Left kidney (tissue), 2 donors: ENCODE measurements around the gene CPS1. TPM values are rescaled to one million over a fixed set of nuclear protein-coding genes. Genes with fewer than 3 reads are reported as not detected.

ENCODE experiments used
- DNase-seq: peaks from one replicate; pipeline ENCODE4 v3.0.0-alpha.2; 2013
- polyA plus RNA-seq: library from polyadenylated mRNA; unstranded; fragments of 120-200 nt; gene quantifications from one replicate; pipeline ENCODE4 v1.2.1, GENCODE V29; 2013; ENCODE audit not compliant: insufficient read length

CPS1 gene
- polyA plus RNA-seq, 1 donor: 6.1 TPM

DNA sequence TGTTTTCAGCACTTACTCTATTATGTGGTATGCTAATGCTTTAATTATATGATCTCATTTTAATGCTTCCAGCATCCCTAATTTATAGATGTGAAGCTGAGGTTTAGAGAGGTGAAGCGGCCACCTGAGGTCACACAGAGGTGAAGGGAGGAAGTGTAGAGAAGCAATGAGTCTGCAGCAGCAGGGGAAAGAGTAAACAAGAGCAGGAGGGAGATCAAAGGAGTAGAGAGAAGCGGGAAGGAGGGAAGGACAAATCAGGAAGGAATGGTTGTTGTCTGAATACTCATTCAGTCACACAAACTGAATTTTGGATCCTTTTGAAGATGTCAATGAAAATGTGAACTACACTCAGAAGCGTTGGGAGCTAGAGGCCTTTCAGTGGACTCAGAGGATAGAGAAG lies 130.0 kb downstream of the CPS1 start:
- DNase-seq: no peak

GRCh38 chr2:210687786-210688470 lies 131.5 kb downstream of the CPS1 start:
- no peak for DNase-seq

DNA sequence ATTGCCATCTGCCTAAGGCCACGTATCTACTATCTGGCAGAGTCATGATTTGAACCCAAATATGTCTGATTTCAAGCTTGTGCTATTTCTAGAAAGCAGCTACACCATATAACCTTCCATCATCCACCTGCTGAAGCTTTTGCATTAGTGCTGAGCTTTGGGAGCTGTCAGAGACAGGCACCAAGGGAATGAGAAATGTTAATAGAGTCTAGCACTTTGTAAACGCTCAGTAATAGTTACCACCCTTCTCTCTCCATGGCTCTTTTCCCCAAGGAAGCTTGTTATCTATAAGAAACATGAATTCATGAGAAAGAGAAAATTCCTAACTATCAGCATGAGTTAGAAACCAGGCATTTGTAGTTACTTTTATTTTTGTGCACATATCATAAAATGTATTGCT lies 151.5 kb downstream of the CPS1 start:
- no peak for DNase-seq

GRCh38 chr2:210713122-210713521 lies 156.7 kb downstream of the CPS1 start:
- no peak for DNase-seq

DNA sequence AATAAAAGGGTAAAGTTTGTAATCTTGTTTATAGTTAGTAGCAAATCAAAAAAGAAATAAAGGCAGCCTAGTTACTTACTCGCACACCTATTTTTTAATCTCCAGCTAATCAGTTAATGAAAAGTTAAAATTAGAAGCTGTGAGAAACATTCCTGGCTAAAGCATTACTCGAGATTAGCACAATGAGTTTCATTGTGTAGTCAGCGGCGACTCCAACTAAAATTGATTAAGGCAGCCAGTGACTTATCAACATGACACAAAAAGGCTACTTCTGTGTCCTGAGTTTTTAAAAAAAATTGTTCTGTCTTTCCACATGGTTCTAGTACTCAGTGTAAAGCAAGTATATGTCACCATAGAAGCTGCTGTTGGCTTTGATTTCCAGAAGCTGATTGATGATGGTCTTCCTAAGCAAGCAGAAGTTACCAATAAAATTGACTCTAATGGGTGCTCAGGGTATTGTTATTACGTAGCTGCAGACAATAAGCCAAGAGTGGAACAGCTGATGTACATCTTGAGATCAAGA lies 159.2 kb downstream of the CPS1 start:
- no peak for DNase-seq

- no peak for DNase-seq
Measured at GRCh38 chr2:210718503-210718902, 162.1 kb downstream of the CPS1 start.

GRCh38 chr2:210722092-210722491 lies 165.7 kb downstream of the CPS1 start:
- no peak for DNase-seq

- no peak for DNase-seq
Measured at GRCh38 chr2:210727549-210727948, 171.2 kb downstream of the CPS1 start.

Other genes with a start within 250 kb of the CPS1 start
- not detected for gene MYL1, start 241.4 kb upstream of the CPS1 start, polyA plus RNA-seq
- 88.4 TPM for gene LANCL1, start 79.8 kb upstream of the CPS1 start, polyA plus RNA-seq